Inferior parietal cortex (tissue), 1 donor: ENCODE measurements around the gene FOXJ1.
"Not testable (repeated sequence)": the region's sequence is repeated elsewhere in the genome, so short reads cannot be mapped to it uniquely, and the experiment has no call there.

Experiments used
- DNase-seq: peaks from one replicate; pipeline ENCODE4 v3.0.0-alpha.2; 2016; ENCODE audit errors: extremely low spot score

Gene FOXJ1, protein sequence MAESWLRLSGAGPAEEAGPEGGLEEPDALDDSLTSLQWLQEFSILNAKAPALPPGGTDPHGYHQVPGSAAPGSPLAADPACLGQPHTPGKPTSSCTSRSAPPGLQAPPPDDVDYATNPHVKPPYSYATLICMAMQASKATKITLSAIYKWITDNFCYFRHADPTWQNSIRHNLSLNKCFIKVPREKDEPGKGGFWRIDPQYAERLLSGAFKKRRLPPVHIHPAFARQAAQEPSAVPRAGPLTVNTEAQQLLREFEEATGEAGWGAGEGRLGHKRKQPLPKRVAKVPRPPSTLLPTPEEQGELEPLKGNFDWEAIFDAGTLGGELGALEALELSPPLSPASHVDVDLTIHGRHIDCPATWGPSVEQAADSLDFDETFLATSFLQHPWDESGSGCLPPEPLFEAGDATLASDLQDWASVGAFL

DNA sequence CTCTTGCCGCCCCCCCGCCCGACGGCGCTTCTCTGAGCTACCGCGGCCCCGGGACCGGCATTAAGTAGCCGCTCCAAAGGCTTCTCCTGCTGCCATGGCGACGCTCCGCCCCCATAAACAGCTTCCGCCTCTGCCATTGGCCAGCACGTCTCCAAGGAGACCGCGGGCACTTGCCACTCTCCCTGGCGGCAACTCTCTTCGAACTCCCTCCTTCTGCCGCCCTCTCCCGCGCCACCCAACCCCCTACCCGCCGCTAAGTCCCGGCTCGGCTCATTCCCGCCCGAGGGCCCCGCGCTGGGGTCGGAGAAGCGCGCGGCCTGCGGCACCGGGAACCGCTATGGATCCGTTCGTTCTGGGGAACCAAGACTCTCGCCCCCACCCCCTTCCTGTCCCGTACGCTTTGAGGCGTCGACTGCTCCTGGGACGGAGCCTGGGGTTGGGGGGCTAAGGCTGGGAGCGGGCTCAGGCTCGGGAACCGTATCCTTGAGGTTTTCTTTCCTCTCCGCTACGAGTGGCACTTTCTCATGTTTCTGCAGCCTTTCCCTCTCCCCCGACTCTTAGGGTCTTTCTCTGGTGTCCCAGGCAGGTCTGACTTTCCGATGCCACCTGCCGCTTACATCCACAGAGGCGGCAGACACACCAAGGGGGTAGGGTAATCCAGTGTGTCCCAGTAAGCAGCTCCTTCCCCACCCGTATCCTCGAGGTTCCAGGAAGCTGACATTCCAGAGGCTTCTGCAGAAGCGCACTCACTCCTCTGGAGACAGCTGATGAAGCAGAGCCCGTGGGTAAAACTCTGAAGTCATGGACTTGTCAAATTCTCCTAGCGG lies at the start of gene FOXJ1:
Gene FOXJ1 (minus strand): TSS at position 34 of the 827 bp plus-strand sequence. CDS start 850 bp downstream, outside the sequence.
- peak; percentile 93 for DNase-seq

DNA sequence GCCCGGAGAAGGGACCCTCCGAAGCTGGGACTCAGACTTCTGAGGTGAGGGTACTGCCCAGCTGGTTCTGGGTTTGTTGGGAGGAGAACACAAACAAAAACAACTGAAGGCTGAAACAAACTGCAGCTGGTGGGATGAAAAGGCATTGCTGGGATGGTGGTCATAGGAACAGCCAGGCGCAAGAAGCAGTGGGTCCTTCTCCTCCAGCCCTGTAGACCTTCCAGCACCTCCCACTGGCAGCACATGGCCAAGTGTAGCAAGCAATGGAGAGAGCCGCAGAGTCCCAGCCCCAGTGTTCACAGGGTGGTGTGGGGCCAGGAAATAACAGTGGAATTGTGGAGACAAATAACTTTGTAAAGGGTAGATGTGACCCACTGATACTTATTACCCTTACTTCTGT lies 48.7 kb upstream of the FOXJ1 start:
- no peak for DNase-seq

DNA sequence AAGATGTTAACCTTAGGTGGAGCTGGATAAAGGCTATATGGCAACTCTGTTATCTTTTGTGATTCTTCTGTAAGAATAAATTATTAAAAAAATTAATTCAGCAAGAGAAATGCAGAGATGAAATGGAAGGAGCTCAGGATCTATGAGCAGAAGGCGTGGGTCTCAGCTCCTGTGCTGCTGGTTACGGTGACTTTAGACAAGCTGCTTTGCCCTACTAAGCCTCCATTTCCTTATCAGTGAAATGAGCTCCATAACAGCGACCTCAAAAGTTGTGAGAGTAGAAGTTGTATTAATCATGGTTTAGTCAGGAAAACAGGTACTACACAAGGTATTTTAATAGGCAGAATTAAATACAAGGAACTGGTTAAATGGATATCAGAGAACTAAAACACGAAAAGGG lies 48.2 kb upstream of the FOXJ1 start:
- no peak for DNase-seq

DNA sequence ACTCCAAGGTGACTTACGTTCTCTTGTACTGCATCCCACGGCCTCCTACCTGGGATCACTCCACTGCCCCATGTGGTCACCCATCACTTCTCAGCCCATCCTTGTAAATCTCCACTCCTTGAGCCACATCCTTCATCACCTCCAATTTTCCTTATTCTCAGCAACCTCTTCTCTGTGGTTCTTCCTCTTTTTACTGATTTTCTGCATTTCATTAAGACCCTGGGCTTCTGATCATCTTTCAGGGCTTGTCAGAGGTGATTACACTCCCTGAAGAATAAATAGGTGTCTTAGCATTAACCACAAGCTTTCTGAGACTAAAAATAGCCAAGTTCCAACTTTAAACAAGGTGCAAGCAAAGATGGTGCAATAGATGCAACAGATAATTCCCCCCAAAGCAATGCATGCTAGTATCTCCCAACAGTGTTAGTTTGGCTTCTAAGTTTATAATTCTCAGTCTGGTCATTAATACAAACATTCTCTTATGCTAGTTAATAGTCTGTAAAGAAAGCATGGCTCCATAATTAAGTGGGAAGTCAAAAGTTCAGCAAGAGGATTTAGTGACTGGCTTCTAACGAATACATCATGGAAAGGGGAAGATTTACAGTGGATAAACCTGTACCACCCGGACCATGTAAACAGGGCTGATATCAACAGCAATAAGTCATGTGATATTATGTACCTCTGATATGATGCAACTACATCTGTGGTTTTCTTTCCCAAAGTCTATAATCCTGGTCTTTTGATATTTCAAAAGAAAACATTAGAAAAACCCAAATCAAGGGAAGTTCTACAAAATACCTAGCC lies 47.4 kb upstream of the FOXJ1 start:
- DNase-seq = no peak

DNA sequence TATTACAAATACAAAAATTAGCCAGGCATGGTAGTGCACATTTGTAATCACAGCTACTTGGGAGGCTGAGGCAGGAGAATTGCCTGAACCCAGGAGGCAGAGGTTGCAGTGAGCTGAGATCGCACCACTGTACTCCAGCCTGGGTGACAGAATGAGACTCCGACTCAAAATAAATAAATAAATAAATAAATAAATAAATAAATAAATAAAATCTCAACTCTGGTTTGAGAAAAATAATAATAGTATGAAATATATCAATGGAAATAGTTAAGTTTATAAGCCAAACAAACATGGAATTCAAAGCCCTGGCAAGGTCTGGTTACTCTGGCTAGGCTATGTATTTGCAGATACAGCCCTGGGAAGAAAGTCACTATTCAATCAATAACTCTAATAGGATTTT lies 45.7 kb upstream of the FOXJ1 start:
- DNase-seq = not testable (repeated sequence)

DNA sequence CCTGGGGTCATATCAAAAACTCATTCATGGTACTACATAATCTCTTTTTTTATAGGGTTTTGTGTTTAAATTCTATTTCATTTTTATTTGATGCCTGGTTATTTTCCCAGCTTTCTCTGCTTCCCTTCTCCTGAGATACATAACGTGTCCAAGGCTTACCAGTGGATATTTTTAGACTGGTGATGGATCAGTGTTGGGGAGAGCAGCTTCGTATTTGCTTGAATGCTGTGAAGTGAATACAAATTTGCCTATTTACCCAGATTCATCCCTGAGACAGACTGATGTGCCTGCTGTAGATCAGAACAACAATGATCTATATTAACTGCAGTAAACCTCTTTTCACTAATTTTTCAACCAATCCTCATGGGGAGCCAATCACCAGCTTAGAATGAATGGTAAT lies 43.2 kb upstream of the FOXJ1 start:
- DNase-seq = no peak

DNA sequence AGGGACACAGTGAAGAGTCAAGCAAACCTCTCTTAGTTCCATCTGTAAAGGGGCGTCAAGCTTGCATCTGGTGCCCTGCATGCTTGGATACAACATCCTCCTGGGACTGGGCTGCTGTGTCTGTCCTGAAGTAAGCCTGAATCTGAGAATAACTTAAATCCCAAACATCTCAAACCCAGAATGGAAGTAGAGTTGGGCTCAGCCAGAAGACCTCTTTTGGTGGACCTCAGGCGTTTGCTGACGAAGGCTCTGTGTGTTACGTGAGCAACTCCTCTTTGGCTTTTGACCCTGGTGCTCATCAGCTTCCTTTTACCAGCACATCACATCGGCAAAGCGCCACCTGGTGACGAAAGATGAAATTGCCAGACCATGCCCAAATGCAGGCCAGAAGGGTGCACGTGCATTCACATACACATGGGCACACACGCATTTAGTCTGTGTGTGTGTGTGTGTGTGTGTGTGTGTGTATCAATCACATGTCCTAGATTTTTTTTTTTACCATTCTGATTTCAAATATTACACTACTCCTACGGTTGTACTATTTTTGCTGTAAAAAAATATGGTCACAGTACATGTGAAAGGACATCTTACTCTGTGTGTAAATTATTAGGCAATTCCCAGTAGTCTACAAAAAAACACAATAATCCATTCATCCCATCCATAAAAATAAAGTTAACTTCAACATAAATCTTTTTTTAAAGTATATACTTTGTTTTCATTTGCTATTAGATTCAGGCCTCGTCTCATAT lies 41.1 kb upstream of the FOXJ1 start:
- DNase-seq = peak; percentile 91

DNA sequence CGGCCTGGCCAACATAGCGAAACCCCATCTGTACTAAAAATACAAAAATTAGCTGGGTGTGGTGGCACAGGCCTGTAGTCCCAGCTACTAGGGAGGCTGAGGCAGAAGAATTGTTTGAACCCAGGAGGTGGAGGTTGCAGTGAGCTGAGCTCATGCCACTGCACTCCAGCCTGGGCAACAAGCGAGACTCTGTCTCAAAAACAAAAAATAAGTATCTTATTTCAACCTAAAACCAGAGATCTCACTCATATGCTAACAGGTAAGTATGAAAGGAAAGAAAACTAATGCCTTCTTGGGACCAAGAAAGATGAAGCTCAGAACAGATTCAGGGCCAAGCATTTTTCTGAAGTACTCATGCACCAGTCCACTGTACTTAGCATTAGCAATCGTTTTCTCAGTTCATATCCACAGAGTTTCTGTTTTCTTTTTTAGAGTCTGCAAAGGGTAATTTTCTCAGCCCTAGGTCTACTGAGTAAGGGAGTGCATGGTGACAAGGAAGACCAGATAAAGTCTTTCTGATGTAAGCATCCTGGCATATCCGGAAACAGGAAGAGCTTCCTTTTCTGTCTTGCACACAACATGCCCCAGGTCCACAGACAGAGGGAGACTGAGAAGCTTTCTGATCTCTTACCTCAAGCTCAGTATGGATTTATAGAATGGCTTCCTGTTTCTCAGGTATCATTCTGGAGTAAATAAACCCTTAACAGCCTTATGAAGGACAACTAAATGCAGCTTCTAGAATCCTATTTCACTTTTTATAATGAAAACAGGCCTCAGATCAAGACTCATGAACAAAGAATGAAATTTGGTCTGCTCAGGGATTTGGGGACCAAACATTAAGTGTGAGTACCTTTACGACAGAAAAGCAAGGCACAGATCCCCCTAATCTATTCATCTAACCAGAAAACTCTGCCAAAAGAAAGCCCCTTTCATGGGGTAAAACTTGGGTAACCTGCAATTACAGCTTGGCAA lies 38.7 kb upstream of the FOXJ1 start:
- DNase-seq = no peak

DNA sequence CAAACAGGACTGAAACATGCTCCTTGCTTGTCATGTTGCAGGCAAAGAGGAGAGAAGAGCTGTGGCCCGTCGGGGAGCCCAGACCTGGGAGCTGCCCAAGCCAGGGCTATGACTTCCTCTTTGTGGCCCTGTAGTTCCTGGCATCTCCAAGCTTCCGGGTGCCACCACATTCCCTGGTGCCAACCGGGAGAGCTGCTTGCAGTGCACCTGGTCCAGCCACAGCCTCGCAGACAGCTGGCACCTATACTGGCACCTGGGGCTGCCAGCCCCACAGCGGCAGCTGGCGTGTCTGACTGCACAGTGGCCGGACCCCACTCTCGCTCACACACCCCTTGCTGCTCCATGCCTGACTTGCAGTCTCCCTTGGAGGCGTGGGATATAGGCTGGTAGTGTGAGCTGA lies 37.1 kb upstream of the FOXJ1 start:
- DNase-seq = no peak

DNA sequence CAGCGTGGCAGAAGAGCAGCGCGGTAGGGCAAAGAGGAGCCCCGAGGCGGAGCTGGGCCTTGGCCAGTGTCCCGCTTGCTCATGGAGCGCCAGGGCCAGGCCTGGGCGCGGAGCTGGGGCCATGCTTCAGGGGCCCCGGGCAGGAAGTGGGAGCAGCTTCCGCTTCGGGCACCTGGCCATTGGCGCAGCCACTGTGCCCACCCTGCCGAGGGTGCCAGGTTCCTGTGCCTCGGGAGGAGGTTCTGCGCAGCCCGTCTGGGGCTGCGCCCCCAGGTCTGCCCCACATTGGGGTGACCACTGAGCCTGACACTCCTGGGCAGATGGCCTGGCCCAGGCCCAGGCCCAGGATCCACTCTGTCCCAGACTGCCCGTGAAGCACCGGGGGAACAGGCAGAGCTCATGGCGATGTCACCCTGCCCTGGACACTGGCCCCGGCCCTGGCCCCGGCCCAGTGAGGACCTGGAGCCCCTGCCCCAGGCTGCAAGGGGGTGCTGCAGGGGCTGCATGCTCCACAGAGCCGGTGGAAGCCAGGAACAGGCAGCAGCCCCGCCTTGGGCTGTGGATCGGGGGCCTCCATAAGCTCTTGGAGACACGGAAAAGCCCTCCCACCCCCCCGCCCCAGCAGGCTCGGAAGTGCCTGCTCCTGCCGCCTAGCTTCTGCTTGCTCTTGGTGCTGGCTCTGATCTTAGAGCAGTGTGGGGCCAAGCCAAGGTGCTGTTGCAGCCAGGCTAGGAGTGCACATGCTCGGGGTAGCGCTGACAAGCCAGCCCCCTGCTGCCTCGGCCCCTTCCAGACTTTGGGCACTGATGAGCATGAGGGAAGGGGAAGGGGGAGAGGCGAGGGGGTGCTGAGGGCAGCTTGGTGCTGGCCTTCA lies 35.9 kb upstream of the FOXJ1 start:
- no peak for DNase-seq

DNA sequence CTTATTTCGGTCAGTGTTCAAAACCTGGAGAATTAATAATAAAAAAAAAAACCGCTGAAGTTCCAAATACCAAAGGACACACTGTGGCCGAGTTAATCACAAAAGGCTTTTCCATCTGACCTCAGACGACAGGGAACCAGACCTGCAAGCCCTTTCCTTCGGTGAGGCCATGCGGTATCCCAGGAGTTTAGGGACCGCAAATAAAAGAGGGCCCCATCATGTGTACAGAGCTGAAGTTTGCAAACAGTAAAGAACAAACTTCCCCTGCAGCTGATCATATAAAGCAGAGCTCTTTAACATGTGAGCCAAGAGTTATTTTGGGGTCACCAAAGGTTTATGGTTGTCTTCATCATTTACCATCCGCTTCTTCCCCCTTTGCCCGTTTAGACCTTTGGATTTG lies 33.0 kb upstream of the FOXJ1 start:
- no peak for DNase-seq

DNA sequence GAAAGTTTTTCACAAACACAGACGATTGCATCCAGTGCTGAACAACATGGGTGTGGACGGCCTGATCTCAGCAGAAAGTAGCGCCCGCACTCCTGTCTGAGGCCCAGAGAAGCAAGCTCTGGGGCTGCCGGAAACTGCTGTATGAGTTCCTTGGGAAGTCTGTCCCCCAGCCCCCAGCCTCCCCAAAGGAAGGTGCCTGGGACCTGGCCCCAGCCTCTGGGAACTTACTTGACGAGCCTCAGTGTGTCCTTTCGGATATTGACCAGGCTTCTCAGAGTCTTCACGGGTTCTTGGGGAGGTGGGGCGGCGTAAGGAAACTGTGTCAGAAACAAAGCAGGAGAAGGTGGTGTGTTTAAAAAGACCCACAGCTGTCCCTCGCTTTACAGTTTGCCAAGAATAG lies 32.4 kb upstream of the FOXJ1 start:
- no peak for DNase-seq

DNA sequence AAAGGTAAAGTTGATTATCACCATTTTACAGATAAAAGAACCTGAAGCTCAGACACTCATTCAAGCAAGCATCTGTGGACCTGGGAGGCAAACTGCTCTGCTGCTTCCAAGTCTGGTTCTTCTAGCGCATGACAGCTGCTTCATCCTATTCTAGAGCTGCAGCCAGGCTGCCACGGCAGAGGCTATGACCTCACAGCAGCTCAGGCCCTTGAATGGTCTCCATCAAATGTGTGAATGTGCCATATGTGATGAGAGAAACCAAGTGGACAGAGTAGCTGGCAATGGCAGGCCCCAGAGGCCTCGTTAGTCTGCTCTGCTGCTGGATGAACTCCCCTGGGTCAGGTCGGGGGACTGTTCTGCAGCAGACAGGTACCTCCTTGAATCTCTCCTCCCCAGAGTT lies 30.7 kb upstream of the FOXJ1 start:
- DNase-seq = no peak

DNA sequence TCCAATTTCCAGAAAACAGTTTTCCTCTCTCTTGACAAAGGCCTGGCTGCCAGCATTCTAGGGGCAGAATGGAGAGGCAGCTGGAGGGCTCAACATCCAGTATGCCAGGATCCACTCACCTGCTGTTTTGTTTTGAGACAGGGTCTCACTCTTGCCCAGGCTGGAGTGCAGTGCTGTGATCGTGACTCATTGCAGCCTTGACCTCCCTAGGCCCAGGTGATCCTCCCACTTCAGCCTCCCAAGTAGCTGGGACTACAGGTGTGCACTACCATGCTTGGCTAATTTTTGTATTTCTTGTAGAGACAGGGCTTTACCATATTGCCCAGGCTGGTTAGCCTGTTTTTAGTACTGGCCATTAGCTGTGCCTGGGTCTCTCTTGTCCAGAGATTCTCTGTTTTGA lies 29.1 kb upstream of the FOXJ1 start:
- no peak for DNase-seq

DNA sequence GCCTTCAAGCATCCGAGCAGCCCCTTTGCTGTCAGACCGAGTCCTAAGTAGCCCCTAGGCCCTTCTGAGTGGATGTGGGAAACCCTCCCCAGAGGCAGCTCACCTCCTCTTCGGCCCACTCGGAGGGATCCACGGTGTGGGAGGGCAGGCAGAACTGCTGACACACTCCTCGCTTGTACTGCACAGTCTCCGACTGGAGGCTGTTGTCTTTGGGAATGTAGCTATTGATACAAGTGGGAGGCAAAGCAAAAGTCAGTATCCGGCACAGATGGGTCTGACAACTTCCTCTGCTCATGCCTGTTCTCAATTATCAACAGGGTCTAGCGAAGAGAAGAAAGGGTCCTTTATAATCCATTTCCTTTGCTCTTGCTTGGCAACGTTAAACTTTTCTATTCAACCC lies 25.9 kb upstream of the FOXJ1 start:
- no peak for DNase-seq

DNA sequence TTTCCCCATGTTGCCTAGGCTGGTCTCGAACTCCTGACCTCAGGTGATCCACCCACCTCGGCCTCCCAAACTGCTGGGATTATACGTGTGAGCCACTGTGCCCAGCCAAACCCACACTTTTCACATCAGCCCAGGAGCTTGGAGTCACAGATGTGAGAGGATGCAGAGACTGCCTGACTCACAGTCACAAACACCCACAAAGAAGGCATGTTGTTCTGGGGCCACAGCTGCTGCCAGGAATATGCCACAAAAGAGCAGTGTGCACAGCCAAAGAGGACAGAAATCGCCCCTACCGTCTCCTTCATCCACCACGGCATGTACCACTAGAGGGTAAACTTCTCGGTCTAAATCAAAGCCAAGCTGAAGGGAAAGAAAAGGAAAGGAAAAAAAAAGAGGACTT lies 25.1 kb upstream of the FOXJ1 start:
- DNase-seq = peak; percentile 60

DNA sequence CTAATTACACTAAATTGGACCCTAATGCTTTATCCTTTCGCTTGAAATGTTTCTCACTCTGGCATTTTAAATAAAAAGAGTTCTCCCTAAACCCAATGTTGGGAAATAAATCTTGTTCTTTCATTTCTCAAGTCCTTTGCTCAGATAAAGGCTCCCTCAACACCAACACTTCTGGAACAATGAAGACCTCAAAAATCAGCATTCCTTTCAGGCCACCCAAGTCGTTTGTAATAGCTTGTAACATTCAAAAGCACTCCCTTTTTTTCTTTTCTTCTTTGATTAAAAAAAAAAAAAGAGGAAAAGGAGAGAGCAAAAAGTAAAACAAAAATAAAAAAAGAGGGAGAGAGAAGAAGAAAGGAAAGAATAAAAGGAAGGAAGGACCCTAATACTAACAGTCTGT lies 23.3 kb upstream of the FOXJ1 start:
- DNase-seq = no peak

DNA sequence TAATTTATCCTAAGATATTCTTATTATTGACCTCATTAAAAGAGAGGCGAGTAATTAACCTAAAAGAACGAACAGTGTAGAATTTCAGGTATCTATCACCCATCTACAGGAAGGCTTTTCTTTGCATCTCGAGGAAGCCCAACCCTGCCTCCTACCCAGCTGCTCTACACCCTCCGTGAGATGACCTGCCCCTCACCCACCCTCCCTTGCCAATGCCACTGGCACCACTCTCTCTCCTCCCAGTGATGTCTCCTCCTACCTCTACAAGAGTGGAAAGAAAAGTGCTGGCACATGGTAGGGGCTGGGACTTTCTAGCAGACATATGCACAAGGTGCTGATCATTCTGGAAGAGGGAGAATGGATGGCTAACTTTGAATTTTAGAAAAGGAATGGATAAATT lies 22.9 kb upstream of the FOXJ1 start:
- no peak for DNase-seq

DNA sequence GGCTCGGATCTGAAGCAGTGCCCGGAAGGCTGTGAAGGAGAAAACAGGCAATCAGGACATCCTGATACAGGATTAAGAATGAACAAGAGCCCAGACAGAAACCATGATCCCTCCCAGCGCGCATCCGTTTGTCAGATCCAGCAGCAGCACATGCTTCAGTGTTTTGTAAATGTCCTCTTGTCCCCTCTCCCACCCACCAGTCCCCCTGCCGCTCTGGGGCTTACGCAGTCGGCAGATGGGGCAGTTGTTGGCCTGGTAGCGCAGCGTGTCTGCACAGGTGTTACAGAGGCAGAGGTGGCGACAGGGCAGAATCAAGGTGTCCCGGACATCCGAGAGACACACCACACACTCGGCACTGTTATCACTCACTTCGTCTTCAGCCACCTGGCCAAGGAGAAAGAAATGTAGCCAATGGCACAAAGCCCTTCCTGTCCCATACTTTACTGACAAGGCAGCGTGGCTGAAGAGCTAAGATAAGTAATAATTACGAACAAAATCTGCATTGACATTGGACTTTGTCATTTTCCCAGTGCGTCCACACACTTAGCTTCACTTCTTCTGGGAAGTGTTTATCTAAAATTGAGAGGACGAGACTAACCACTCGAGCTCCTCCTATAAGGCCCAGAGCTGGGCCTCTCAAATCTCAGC lies 20.7 kb upstream of the FOXJ1 start:
- DNase-seq = no peak
